ENCODE data around the gene ZNF740.

Gene ZNF740

GRCh38 chr12:53219292-53219955, 38.9 kb downstream of the ZNF740 start:
- ATAC-seq, result no peak
- TF ChIP-seq ARNTL (CRISPR knock-in tag; IDR thresholded peaks at IDR 0.05; ENCODE audit: borderline replicate concordance, low read depth), result no peak

GRCh38 chr12:53219956-53220693, 39.6 kb downstream of the ZNF740 start:
- TF ChIP-seq ZNF565 (CRISPR knock-in tag; conservative IDR thresholded peaks at IDR 0.05; ENCODE audit: low read depth) (no peak), ZFP30 (CRISPR knock-in tag; IDR thresholded peaks at IDR 0.05) (no peak), ZFP3 (CRISPR knock-in tag; IDR thresholded peaks at IDR 0.05) (no peak), RARB (CRISPR knock-in tag; IDR thresholded peaks at IDR 0.05) (no peak), TCF4 (CRISPR knock-in tag; IDR thresholded peaks at IDR 0.05; ENCODE audit: borderline replicate concordance) (no peak), CSRNP3 (CRISPR knock-in tag; IDR thresholded peaks at IDR 0.05) (no peak), SNAI2 (CRISPR knock-in tag; IDR thresholded peaks at IDR 0.05) (no peak), PPARA (CRISPR knock-in tag; IDR thresholded peaks at IDR 0.05; ENCODE audit: borderline replicate concordance) (no peak), CSDC2 (CRISPR knock-in tag; IDR thresholded peaks at IDR 0.05) (no peak), OSR1 (CRISPR knock-in tag; IDR thresholded peaks at IDR 0.05) (no peak), ZC3H10 (CRISPR knock-in tag; IDR thresholded peaks at IDR 0.05) (no peak), ARNTL (CRISPR knock-in tag; IDR thresholded peaks at IDR 0.05; ENCODE audit: borderline replicate concordance, low read depth) (no peak), ESRRG (CRISPR knock-in tag; IDR thresholded peaks at IDR 0.05) (no peak), POU6F1 (CRISPR knock-in tag; IDR thresholded peaks at IDR 0.05; ENCODE audit: borderline replicate concordance, low read depth) (no peak)
- peak; percentile 42 for ATAC-seq

- no peak for TF ChIP-seq CSRNP3 (CRISPR knock-in tag; IDR thresholded peaks at IDR 0.05)
- no peak for TF ChIP-seq BACH2 (CRISPR knock-in tag; IDR thresholded peaks at IDR 0.05; ENCODE audit: borderline replicate concordance)
- TF ChIP-seq ZNF565 (CRISPR knock-in tag; conservative IDR thresholded peaks at IDR 0.05; ENCODE audit: low read depth), result no peak
- no peak for TF ChIP-seq PATZ1 (CRISPR knock-in tag; IDR thresholded peaks at IDR 0.05; ENCODE audit: borderline replicate concordance)
- peak; percentile 41; the same call in 1 of the 2 replicates for TF ChIP-seq ZFP30 (CRISPR knock-in tag; IDR thresholded peaks at IDR 0.05)
- no peak for TF ChIP-seq ARNTL (CRISPR knock-in tag; IDR thresholded peaks at IDR 0.05; ENCODE audit: borderline replicate concordance, low read depth)
- no peak for TF ChIP-seq GLIS3 (CRISPR knock-in tag; IDR thresholded peaks at IDR 0.05)
- no peak for TF ChIP-seq POU6F1 (CRISPR knock-in tag; IDR thresholded peaks at IDR 0.05; ENCODE audit: borderline replicate concordance, low read depth)
- ATAC-seq, result peak; percentile 76
Observed at GRCh38 chr12:53220694-53221202, 40.2 kb downstream of the ZNF740 start.
